BJ (cell line): ENCODE results near the gene CYP2A6. TPM values are rescaled to one million over a fixed set of nuclear protein-coding genes. Genes with fewer than 3 reads are reported as not detected.
"Not testable (repeated sequence)": the region's sequence is repeated elsewhere in the genome, so short reads cannot be mapped to it uniquely, and the experiment has no call there.

Experiments used
- CTCF ChIA-PET: fragments of 350-600 bp; formaldehyde crosslinking; extraction: SDS; loops from one replicate; lab custom pipeline; 2021; ENCODE audit warnings: antibody characterized with exemption, inconsistent platforms; lab: Yijun Ruan, JAX
- POLR2A ChIA-PET: fragments of 300-600 bp; sonication (Branson Sonifier 250); formaldehyde crosslinking; extraction: SDS; loops from one replicate; lab custom pipeline; 2021; ENCODE audit warnings: antibody characterized with exemption; lab: Charles Lee
- DNase-seq: peaks from one replicate; pipeline ENCODE4 v3.0.0-alpha.2; 2011; ENCODE audit warnings: low read depth
- H3K27me3 ChIP-seq: 2 replicates; pipeline ENCODE4 v1.6.0; 2011; ENCODE audit warnings: low read length; ENCODE audit not compliant: control insufficient read depth, insufficient read depth
- H3K36me3 ChIP-seq: 2 replicates; pipeline ENCODE4 v1.5.1; 2011; ENCODE audit warnings: low read length; ENCODE audit not compliant: control insufficient read depth, insufficient read depth
- H3K4me3 ChIP-seq: 2 replicates; pipeline ENCODE4 v1.5.1; 2011; ENCODE audit warnings: low read depth, mild to moderate bottlenecking, control low read depth, low read length
- polyA plus RNA-seq: library from polyadenylated mRNA; depleted of rRNA; stranded (reverse); fragments of >200 nt; gene quantifications from 2 replicates; pipeline ENCODE4 v1.2.3, GENCODE V29; 2011
- TF ChIP-seq, protein P1 (sequence below): IDR thresholded peaks from 2 replicates; pipeline ENCODE4 v1.5.1; 2011; ENCODE audit warnings: low read depth, mild to moderate bottlenecking, control low read depth, inconsistent platforms, low read length, moderate library complexity; ENCODE audit not compliant: insufficient read depth

CYP2A6 gene
- polyA plus RNA-seq, 1 experiment = not detected

DNA sequence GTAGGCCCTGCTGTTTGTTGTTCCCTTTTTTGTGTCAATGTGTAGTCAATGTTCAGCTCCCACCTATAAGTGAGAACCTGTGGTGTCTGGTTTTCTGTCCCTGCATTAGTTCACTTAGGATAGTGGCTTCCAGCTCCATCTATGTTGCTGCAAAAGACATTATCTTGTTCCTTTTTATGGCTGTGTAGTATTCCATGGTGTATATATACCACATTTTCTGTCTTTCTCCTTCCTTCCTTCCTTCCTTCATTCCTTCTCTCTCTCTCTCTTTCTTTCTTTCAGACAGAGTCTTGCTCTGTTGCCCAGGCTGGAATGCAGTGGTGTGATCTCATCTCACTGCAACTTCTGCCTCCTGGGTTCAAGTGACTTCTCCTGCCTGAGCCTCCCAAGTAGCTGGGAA, 21.0 kb downstream of the CYP2A6 start:
- Histone ChIP-seq H3K4me3 (no peak overlapping the region), H3K36me3 (peaks cover 7% of the 10 kb centered on the region), H3K27me3 (no peaks in the 10 kb centered on the region)
- no peak for DNase-seq
- TF ChIP-seq, protein P1, sequence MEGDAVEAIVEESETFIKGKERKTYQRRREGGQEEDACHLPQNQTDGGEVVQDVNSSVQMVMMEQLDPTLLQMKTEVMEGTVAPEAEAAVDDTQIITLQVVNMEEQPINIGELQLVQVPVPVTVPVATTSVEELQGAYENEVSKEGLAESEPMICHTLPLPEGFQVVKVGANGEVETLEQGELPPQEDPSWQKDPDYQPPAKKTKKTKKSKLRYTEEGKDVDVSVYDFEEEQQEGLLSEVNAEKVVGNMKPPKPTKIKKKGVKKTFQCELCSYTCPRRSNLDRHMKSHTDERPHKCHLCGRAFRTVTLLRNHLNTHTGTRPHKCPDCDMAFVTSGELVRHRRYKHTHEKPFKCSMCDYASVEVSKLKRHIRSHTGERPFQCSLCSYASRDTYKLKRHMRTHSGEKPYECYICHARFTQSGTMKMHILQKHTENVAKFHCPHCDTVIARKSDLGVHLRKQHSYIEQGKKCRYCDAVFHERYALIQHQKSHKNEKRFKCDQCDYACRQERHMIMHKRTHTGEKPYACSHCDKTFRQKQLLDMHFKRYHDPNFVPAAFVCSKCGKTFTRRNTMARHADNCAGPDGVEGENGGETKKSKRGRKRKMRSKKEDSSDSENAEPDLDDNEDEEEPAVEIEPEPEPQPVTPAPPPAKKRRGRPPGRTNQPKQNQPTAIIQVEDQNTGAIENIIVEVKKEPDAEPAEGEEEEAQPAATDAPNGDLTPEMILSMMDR = no peak
- ChIA-PET CTCF (interaction anchor here (2.1 kb wide), 1 partner anchor 22 kb away, joined by 4 read pairs; no protein-coding TSS in a partner anchor), POLR2A (no interaction called here)

DNA sequence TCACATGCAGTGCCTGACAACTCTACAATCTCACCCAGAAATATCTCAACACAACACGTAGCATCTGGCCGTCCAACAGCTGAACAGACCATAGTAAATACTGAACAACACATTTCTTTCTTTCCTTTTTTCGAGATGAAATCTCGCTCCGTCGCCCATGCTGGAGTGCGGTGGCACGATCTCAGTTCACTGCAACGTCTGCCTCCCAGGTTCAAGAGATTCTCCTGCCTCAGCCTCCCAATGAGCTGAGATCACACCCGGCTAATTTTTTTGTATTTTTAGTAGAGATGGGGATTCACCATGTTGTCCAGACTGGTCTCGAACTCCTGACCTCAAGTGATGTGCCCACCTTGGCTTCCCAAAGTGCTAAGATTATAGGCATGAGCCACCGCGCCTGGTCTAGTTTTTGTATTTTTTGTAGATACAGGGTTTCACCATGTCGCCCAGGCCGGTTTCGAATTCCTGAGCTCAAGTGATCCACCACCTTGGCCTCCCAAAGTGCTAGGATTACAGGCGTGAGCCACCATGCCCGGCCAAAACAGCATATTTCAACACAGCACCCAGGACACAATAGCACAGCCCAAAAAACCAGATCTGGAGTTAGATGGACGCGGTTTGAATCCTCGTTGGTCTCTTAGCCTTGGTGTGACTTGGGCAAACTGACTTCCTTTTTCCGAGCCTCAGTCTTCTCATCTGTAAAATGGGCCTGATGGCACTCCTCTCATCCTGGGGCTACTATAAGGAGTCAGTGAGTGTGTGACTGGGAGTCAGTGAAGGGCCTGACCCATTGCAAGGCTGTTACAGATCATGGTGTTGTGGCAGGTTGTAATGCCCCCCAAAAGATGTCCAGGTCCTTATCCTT, 22.6 kb downstream of the CYP2A6 start:
- Histone ChIP-seq H3K27me3 (no peaks in the 10 kb centered on the region), H3K36me3 (peaks cover 7% of the 10 kb centered on the region), H3K4me3 (no peak overlapping the region)
- TF ChIP-seq, protein P1 = no peak
- ChIA-PET CTCF (no interaction called here), POLR2A (no interaction called here)
- no peak for DNase-seq

DNA sequence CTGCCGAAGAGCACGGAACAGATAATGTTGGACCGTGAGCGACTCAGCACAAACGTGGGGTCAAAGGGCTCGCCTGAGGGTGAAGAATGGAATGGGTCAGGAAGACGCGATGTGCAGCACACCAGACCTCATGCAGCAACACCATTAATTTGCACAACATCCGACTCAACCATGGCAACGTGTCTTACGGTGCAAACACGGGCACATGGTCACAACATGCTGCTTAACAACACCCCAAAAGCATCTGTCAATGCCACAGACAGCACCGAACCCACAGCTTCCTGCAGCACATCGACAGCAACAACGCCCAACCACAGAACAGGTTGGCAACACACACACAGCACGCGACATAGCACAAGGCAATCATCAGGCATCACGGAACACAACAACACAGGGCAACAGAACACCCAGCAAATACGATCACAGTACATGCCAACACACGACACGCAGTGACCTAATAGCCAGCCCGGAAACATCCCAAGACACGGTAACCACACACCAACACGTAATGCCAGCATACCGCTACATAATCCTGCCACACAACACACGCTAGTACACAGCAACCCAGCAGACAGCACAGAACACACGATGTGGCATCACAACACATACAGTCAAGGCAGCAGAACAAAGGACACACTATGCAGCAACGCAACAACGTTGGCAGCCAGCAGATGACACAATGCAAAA, 23.4 kb downstream of the CYP2A6 start:
- CTCF ChIA-PET, POLR2A ChIA-PET, H3K36me3 ChIP-seq, DNase-seq, H3K27me3 ChIP-seq, H3K4me3 ChIP-seq: not testable (repeated sequence)

DNA sequence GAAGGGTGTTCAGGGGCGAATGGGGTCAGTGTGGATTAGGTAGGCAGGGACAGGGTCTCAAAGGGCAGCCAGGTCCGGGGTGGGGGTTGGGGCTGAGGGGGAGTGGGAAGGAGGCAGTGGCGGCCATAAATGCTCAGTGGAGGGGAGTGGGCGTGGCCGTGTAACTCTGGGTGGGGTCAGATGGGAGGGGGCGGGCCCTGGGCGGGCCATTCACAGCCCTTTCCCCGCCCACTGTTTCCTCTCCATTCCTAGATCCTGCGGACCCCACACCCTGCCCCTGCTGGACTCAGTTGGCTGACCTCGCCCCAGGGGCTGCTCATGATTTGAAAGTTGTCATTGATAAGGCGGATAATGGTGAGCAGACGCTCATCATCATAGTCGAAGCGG, 23.9 kb downstream of the CYP2A6 start:
- DNase-seq, POLR2A ChIA-PET, H3K27me3 ChIP-seq, CTCF ChIA-PET, H3K4me3 ChIP-seq, H3K36me3 ChIP-seq: not testable (repeated sequence)

DNA sequence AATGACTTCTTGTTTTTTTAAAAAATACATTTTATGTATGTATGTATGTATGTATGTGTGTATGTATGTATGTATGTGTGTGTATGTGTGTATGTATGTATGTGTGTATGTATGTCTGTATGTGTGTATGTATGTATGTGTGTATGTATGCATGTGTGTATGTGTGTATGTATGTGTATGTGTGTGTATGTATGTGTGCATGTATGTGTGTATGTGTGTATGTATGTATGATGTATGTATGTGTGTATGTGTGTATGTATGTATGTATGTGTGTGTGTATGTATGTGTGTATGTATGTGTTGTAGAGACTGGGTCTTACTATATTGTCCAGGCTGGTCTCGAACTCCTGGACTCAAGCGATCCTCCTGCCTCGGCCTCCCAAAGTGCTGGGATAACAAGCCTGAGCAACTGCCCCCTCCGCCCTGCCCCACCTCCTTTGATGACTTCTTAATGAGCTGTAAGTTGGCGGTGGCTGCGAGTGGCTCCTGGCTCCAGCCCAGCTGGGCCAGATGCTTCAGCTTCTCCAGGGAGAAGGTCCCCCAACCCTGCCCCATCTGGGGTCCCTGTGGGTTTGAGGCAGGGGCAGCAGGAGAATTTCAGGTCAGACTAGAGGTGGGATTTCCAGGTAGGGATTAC, 24.7 kb downstream of the CYP2A6 start:
- H3K4me3 ChIP-seq, H3K27me3 ChIP-seq, POLR2A ChIA-PET, DNase-seq, H3K36me3 ChIP-seq: not testable (repeated sequence)
- CTCF ChIA-PET = interaction anchor here (3.2 kb wide), 1 partner anchor 163 kb away, joined by 13 read pairs; no protein-coding TSS in a partner anchor

DNA sequence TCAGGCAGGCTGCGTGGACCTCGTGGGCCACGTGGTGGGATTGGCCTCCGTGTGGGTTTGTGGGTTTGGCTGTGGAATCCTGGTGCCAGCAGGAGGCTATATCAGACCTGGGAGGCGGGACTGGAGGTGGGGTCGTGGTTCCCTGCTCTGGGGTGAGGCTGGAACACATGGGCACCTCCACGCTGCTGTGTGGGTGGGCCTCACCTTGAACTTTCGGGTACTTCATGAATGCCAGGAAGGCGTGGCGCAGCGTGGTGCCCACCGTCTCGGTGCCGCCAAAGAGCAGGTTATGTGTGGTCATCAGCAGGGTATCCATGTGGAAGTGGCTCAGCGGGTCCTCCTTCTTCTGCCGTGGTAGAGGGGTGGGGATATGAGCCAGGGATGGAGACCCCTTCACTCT, 25.3 kb downstream of the CYP2A6 start:
- POLR2A ChIA-PET, H3K4me3 ChIP-seq, H3K27me3 ChIP-seq, DNase-seq, H3K36me3 ChIP-seq: not testable (repeated sequence)
- CTCF ChIA-PET = interaction anchor here (1.3 to 3.2 kb wide), 2 partner anchors 18 to 162 kb away, joined by 5 to 13 read pairs; no protein-coding TSS in a partner anchor

DNA sequence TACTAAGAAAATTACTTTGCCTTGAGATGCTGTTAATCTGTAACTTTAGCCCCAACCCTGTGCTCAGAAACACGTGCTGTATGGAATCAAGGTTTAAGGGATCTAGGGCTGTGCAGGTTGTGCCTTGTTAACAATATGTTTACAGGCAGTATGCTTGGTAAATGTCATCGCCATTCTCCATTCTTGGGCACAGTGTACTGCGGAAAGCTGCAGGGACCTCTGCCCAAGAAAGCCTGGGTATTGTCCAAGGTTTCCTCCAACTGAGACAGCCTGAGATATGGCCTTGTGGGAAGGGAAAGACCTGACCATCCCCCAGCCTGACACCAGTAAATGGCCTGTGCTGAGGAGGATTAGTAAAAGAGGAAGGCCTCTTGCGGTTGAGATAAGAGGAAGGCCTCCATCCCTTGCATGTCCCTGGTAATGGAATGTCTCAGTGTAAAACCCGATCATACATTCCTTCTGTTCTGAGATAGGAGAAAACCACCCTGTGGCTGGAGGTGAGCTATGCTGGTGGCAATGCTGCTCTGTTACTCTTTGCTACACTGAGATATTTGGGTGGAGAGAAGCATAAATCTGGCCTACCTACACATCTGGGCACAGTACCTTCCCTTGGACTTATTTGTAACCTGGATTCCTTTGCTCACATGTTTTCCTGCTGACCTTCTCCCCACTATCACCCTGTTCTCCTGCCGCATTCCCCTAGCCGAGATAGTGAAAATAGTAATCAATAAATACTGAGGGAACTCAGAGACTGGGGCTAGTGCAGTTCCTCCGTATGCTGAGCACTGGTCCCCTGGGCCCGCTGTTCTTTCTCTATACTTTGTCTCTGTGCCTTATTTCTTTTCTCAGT, 27.3 kb downstream of the CYP2A6 start:
- H3K27me3 ChIP-seq, DNase-seq, POLR2A ChIA-PET, H3K4me3 ChIP-seq, H3K36me3 ChIP-seq: not testable (repeated sequence)
- CTCF ChIA-PET = interaction anchor here (3.2 kb wide), 1 partner anchor 160 kb away, joined by 13 read pairs; no protein-coding TSS in a partner anchor
